SH-SY5Y (cell line): ENCODE measurements around the gene COA3.

Experiments used
- GATA2 ChIP-seq: IDR thresholded peaks from 2 replicates; pipeline ENCODE4 v1.6.1; 2011; ENCODE audit warnings: mild to moderate bottlenecking, low read depth, low read length
- GATA3 ChIP-seq: IDR thresholded peaks from 2 replicates; pipeline ENCODE4 v1.6.1; 2011; ENCODE audit warnings: low read depth, mild to moderate bottlenecking, low read length, moderate library complexity

DNA sequence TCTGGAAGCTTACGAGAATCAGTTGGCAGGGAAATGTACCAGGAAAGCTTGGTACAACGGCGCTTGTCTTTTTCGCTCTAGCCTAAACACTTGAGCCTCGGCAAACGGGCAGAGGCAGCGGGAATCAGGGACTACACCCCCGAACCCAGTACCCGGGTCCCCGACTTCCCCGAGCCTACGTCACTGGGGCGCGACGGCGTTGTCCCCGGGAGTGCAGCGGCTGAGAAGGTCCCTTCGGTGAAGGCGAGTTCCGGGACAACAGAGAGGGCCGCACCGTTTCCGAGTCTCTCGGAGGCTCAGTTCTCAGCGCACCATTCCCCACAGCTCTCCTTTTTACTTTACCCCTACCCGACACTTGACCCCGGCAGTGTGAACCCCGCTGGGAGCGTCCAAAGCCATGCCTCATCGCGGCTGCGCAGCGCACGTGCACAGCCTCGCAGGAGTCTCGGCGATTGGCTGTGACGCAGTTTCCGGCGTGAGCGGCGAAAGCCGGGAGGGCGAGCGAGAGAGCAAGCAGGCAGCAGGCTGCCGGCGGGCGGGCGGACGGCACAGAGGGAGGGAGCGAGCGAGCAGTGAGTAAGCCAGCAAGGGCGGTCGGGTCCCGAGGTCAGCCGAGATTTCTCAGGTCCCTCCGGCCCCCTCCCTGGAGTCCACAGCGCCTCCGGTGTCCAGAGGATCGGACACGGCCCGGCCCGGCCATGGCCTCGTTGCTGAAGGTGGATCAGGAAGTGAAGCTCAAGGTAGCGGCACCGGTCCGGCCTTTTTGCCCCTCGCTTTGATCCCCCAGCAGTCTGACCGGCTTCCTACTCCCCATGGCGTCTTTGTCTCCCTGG lies 34.6 kb upstream of the COA3 start, which contains the start of gene PSME3:
- TF ChIP-seq GATA2 (no peak; the same call in 1 of the 2 replicates), GATA3 (no peak)
